D721Med (cell line): Measurements from ENCODE around the gene KIF5A.
"Not testable (repeated sequence)": the region's sequence is repeated elsewhere in the genome, so short reads cannot be mapped to it uniquely, and the experiment has no call there.

Experiments used
- DNase-seq: peaks from one replicate; pipeline ENCODE4 v3.0.0; 2011; ENCODE audit warnings: low spot score; ENCODE audit not compliant: insufficient read length
- FAIRE-seq: peaks from 2 replicates; lab custom pipeline; 2011; peaks lifted over from hg19 to GRCh38; lab: Jason Lieb, UNC
- CTCF ChIP-seq: IDR thresholded peaks from 2 replicates; pipeline ENCODE4 v1.5.1; 2012; ENCODE audit warnings: mild to moderate bottlenecking, control low read depth; ENCODE audit not compliant: insufficient read depth; ENCODE audit errors: missing control alignments

KIF5A gene

GRCh38 chr12:57513266-57513665 lies 36.6 kb upstream of the KIF5A start:
- DNase-seq (no peak), FAIRE-seq (no peak)
- no peak for TF ChIP-seq CTCF

DNA sequence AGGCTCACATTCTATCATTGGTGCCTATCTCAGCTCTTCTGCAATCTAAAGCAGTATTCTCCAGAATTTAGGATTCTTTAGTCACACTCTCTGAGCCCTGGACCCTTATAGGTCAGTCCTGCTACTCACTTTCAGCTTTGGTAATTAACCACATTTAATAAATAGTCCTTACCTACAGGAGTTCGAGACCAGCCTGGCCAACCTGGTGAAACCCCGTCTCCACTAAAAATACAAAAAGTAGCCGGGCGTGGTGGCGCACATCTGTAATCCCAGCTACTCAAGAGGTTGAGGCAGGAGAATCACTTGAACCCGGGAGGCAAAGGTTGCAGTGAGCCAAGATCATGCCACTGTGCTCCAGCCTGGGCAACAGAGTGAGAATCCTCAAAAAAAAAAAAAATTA lies 36.2 kb upstream of the KIF5A start:
- FAIRE-seq, DNase-seq: not testable (repeated sequence)

GRCh38 chr12:57514246-57514645 lies 35.6 kb upstream of the KIF5A start:
- not testable (repeated sequence) for DNase-seq, FAIRE-seq

DNA sequence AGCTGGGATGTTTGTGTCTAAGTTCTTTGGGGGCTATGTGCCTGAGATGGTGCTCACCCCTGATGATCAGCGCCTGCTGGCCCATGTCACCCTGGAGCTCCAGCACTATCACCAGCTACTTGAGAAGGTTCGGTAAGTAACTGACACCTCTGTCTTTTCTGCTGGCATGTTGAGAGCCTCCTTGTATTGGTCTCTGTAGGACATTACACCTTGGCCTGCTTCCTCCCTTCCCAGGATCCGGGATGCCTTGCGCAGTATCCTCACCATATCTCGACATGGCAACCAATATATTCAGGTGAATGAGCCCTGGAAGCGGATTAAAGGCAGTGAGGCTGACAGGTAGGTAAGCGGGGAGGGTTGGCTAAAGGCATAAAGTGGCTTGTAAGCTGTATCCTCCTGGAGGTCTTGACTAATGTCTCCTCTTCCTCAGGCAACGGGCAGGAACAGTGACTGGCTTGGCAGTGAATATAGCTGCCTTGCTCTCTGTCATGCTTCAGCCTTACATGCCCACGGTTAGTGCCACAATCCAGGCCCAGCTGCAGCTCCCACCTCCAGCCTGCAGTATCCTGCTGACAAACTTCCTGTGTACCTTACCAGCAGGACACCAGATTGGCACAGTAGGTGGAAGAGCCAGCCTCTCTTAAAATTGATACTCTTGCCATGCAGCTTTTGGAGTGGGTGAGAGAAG lies 35.0 kb upstream of the KIF5A start:
- TF ChIP-seq CTCF = no peak
- no peak for DNase-seq
- FAIRE-seq = no peak

- no peak for FAIRE-seq
- TF ChIP-seq CTCF = no peak
Measured at GRCh38 chr12:57515408-57515933, 34.4 kb upstream of the KIF5A start.

GRCh38 chr12:57515934-57516541 lies 33.8 kb upstream of the KIF5A start:
- TF ChIP-seq CTCF = no peak
- DNase-seq (no peak), FAIRE-seq (no peak)

More at GRCh38 chr12:57515408-57515933, 34.4 kb upstream of the KIF5A start:
- no peak for DNase-seq

DNA sequence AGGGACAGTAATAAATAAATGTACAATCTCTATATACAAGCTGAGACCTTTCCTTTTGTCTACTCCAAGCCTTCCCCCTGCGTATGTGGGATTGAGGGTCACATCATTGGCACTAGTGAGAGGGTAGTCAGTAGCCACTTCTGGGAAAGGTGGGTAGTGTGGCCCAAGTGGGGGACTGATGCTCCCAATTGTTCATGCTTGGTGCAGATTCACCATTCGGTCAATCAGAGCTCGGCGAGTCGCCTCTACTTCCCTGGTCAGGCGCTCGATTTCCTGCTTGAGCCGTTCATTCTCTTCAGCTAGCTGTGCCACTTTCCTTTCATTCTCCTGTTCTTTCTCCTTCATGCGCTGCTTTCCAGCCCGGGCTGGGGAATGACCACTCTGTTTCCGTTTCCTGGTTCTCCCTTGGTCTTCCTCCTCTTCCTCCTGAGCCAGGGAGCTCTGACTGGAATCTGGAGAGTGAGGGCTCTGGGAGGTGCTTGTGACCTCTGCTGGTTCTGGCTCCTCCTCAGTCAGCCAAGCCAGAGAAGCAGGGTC lies 33.2 kb upstream of the KIF5A start:
- TF ChIP-seq CTCF = no peak
- FAIRE-seq = no peak
- DNase-seq = no peak

- DNase-seq (no peak), FAIRE-seq (no peak)
- no peak for TF ChIP-seq CTCF
Measured at GRCh38 chr12:57517187-57517586, 32.7 kb upstream of the KIF5A start.

GRCh38 chr12:57517718-57518117 lies 32.1 kb upstream of the KIF5A start:
- not testable (repeated sequence) for DNase-seq, FAIRE-seq
